ENCODE data around the gene TOMM20L. TPM values are rescaled to one million over a fixed set of nuclear protein-coding genes. Genes with fewer than 3 reads are reported as not detected.
"Not testable (repeated sequence)": the region's sequence is repeated elsewhere in the genome, so short reads cannot be mapped to it uniquely, and the experiment has no call there.

TOMM20L gene
- total RNA-seq: not detected in 2 replicates

DNA sequence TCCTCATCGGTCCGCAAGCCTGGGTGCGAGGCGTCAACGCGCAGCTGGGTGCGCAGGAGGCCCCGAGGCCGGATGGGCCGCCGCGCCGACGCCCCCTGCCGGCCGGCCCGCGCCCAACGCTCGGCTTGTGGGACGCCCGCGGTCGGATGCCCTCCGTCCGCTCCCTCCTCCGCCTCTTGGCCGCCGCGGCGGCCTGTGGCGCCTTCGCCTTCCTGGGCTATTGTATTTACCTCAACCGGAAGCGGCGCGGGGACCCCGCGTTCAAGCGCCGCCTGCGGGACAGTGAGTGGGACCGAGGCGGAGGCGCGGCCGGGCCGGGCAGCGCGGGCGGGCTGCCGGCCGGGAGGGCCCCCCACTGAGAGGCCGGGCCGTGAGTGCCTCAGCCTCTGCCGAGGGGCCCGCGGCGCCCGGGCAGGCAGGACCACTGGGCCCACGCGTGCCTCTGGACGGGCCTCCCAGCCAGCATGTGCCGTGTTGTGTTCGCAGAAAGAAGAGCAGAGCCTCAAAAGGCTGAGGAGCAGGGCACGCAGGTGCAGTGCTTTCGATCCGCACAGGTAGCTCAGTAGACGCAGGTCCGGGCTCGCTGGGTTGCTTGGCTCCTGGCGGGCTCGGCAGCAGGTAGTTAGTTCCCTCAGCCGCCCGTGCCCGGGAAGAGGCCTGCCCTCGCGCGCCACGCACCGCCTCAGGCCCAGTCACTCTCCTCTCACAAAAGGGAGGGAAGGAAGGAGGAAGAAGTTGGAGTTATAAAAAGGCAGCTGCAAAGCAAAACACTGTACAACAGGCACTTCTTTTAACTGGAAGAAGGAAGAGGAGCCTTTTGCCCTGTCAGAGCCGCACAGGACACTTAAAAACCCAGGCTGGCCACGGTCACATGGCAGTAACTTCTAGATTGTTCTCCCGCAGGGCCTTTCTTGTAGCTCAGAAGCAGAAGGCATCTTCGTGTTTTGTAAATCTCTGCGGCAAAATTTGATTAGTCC, at the start of gene TOMM20L:
Gene TOMM20L, plus strand, starts transcription at position 119 of the 977 bp plus-strand sequence. Its CDS starts 28 bp downstream, at position 147.
- DNase-seq (ENCODE audit: low read depth): peak; percentile 51
- TF ChIP-seq, protein P1, sequence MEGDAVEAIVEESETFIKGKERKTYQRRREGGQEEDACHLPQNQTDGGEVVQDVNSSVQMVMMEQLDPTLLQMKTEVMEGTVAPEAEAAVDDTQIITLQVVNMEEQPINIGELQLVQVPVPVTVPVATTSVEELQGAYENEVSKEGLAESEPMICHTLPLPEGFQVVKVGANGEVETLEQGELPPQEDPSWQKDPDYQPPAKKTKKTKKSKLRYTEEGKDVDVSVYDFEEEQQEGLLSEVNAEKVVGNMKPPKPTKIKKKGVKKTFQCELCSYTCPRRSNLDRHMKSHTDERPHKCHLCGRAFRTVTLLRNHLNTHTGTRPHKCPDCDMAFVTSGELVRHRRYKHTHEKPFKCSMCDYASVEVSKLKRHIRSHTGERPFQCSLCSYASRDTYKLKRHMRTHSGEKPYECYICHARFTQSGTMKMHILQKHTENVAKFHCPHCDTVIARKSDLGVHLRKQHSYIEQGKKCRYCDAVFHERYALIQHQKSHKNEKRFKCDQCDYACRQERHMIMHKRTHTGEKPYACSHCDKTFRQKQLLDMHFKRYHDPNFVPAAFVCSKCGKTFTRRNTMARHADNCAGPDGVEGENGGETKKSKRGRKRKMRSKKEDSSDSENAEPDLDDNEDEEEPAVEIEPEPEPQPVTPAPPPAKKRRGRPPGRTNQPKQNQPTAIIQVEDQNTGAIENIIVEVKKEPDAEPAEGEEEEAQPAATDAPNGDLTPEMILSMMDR (IDR thresholded peaks at IDR 0.05; ENCODE audit: insufficient read depth, low read depth, low read length): peak; percentile 44
- peak within 1 kb of the TSS; percentile 59 for H3K4me3 ChIP-seq (ENCODE audit: low read depth, low read length)

DNA sequence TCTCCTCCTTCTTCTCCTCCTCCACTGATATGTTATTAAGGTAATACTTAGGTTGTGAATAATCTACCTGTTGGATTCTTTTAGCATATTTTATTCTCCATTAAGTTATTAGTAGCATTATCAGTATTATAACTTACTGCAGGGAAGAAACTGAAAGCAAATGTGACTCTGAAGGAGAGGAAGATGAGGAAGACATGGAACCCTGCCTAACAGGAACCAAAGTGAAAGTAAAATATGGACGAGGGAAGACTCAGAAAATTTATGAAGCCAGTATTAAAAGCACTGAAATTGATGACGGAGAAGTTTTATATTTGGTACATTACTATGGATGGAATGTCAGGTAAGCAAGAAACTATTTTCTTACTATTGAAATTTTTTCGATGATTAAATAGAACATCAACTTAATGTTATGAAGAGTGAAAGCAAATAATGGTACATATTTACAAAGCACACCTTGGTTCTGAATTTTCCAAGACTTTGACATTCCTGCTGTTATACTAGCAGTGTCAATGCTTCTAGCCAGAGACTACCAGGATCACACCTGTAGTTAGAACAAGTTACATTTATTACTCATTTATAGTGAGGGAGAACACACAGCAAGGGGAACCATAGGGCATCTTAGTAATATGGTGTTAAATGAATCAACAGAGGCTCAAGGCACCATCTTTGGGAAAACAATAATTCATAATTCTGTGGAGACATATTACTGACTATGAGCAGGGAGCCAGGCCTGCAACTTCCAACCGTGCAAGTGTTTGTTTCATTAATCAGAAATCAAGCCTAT, 42.0 kb upstream of the TOMM20L start:
- DNase-seq (ENCODE audit: low read depth): peak; percentile 22
- TF ChIP-seq, protein P1 (IDR thresholded peaks at IDR 0.05; ENCODE audit: insufficient read depth, low read depth, low read length): no peak
- no peak overlapping the region for H3K4me3 ChIP-seq (ENCODE audit: low read depth, low read length)

DNA sequence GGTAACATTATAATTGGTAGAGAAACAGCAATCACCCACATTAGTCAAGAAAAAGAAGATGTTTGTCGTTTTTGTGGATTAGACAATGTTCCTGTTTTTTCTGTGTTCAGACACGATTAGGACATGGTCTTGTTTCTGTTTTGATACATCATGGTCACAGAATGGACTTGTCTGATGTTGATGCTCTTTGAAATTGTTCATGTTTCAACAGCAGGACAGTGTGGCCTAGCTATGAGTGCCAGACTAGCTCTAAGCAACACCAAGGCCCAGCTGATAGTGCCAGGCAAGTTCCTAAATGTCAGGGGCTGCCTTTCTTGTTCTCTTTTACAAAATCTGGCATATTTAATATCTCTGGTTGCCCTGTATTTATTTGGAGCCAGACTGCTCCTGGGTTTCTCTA, 40.9 kb upstream of the TOMM20L start:
- H3K4me3 ChIP-seq (ENCODE audit: low read depth, low read length): no peak overlapping the region
- DNase-seq (ENCODE audit: low read depth): no peak
- TF ChIP-seq, protein P1 (IDR thresholded peaks at IDR 0.05; ENCODE audit: insufficient read depth, low read depth, low read length): no peak

DNA sequence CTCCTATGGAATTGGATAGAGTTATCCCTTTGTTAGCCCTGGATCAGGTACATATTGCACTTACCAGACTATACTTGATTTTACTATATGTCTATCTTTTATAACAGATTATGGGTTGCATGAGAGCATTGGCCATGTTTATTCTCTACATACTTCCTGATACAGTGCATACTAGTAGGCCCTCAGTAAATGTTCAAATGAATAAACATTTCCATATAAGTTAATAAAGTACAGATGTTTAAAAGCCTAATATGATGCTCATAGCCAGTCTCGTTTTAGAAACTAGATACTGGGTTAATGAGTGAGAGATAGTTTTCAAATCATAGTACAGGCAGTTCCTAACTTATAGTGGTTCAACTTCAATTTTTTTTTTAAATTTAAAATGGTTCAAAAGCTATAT, 39.5 kb upstream of the TOMM20L start:
- no peak overlapping the region for H3K4me3 ChIP-seq (ENCODE audit: low read depth, low read length)
- DNase-seq (ENCODE audit: low read depth): no peak
- TF ChIP-seq, protein P1 (IDR thresholded peaks at IDR 0.05; ENCODE audit: insufficient read depth, low read depth, low read length): no peak

DNA sequence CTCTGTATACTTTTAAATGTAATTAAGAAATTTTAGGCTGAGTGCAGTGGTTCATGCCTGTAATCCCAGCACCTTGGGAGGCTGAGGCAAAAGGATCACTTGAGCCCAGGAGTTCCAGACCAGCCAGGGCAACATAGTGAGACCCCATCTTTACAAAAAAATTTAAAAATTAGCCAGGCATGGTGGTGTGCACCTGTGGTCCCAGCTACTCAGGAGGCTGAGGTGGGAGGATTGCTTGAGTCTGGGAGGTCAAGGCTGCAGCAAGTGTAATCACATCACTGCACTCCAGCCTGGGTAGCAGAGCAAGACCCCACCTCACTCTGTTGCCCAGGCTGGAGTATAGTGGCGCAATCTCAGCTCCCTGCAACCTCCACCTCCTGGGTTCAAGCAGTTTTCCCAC, 33.5 kb upstream of the TOMM20L start:
- not testable (repeated sequence) for H3K4me3 ChIP-seq (ENCODE audit: low read depth, low read length); DNase-seq (ENCODE audit: low read depth)

DNA sequence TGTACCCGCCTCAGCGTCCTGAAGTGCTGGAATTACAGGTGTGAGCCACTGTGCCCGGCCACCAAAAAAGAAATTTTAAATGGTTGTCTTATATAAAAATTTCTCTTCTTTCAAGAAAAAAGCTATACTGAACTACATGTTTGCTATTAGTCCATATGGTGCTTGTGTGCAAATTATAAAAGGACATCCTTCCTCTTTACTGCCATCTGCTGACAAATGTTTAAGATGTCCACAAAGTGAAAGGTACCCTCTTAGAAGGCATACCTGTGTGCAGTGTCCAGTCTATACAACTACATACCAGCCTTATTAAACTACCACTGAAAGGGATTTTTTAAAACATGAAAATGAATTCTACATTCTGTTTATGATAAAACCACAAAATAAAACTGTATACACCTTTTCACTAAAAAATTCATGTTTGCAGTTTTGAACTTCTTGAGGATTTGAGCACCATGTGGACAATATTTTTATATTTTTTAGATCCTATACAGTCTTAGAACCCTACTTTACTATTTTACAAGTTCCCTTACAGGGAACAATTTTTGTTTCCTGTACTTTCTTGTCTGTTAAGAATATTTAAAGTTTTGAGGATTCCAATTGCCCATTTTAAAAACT, 32.8 kb upstream of the TOMM20L start:
- TF ChIP-seq, protein P1 (IDR thresholded peaks at IDR 0.05; ENCODE audit: insufficient read depth, low read depth, low read length): no peak
- peak; percentile 16 for DNase-seq (ENCODE audit: low read depth)
- H3K4me3 ChIP-seq (ENCODE audit: low read depth, low read length): no peak overlapping the region
